ENCODE data around the gene DGKI.
A peak's percentile ranks its signal among the peaks of the same experiment; 100 is the strongest.

Gene DGKI

GRCh38 chr7:137656227-137656849, 190.4 kb downstream of the DGKI start:
- peak; percentile 73 for DNase-seq (ENCODE audit: low spot score)

GRCh38 chr7:137655804-137656203, 191.0 kb downstream of the DGKI start:
- no peak for DNase-seq (ENCODE audit: low spot score)

GRCh38 chr7:137652721-137653120, 194.1 kb downstream of the DGKI start:
- peak; percentile 51 for DNase-seq (ENCODE audit: low spot score)

- DNase-seq (ENCODE audit: low spot score): no peak
Observed at GRCh38 chr7:137647905-137648565, 198.7 kb downstream of the DGKI start.

GRCh38 chr7:137642472-137642871, 204.3 kb downstream of the DGKI start:
- peak; percentile 39 for DNase-seq (ENCODE audit: low spot score)

- no peak for DNase-seq (ENCODE audit: low spot score)
Observed at GRCh38 chr7:137642031-137642430, 204.7 kb downstream of the DGKI start.

GRCh38 chr7:137636376-137636775, 210.4 kb downstream of the DGKI start:
- DNase-seq (ENCODE audit: low spot score): peak; percentile 17

GRCh38 chr7:137635874-137636273, 210.9 kb downstream of the DGKI start:
- no peak for DNase-seq (ENCODE audit: low spot score)

GRCh38 chr7:137635132-137635531, 211.6 kb downstream of the DGKI start:
- no peak for DNase-seq (ENCODE audit: low spot score)

- no peak for DNase-seq (ENCODE audit: low spot score)
Observed at GRCh38 chr7:137634356-137634755, 212.4 kb downstream of the DGKI start.

GRCh38 chr7:137633133-137633532, 213.6 kb downstream of the DGKI start:
- DNase-seq (ENCODE audit: low spot score): no peak

GRCh38 chr7:137628216-137628615, 218.6 kb downstream of the DGKI start:
- no peak for DNase-seq (ENCODE audit: low spot score)

GRCh38 chr7:137626469-137627067, 220.2 kb downstream of the DGKI start:
- DNase-seq (ENCODE audit: low spot score): peak; percentile 79

- no peak for DNase-seq (ENCODE audit: low spot score)
Observed at GRCh38 chr7:137625197-137625596, 221.6 kb downstream of the DGKI start.

- no peak for DNase-seq (ENCODE audit: low spot score)
Observed at GRCh38 chr7:137619181-137619580, 227.6 kb downstream of the DGKI start.

GRCh38 chr7:137618748-137619147, 228.0 kb downstream of the DGKI start:
- DNase-seq (ENCODE audit: low spot score): no peak

- DNase-seq (ENCODE audit: low spot score): no peak
Observed at GRCh38 chr7:137613006-137613525, 233.7 kb downstream of the DGKI start.

GRCh38 chr7:137611606-137612005, 235.2 kb downstream of the DGKI start:
- no peak for DNase-seq (ENCODE audit: low spot score)

- no peak for DNase-seq (ENCODE audit: low spot score)
Observed at GRCh38 chr7:137609500-137609899, 237.3 kb downstream of the DGKI start.

GRCh38 chr7:137606061-137606674, 240.6 kb downstream of the DGKI start:
- DNase-seq (ENCODE audit: low spot score): peak; percentile 34

GRCh38 chr7:137603043-137603442, 243.7 kb downstream of the DGKI start:
- DNase-seq (ENCODE audit: low spot score): no peak

- DNase-seq (ENCODE audit: low spot score): no peak
Observed at GRCh38 chr7:137601642-137602041, 245.1 kb downstream of the DGKI start.

- no peak for DNase-seq (ENCODE audit: low spot score)
Observed at GRCh38 chr7:137597856-137598255, 248.9 kb downstream of the DGKI start.
